Spleen (tissue), 13 donors: Measurements from ENCODE around the gene ASB17. TPM values are rescaled to one million over a fixed set of nuclear protein-coding genes. Genes with fewer than 3 reads are reported as not detected.

Experiments
- DNase-seq: peaks from one replicate; pipeline ENCODE4 v3.0.0-alpha.2; 2020
- H3K27ac ChIP-seq, 8 donors: fragments of 200-600 bp; sonication (generic) in 7 of 8; 1 replicate in 4 of 8; 2 replicates in 4 of 8; pipeline versions ENCODE4 v1.5.0 to v1.8.0; 2016 to 2021; ENCODE audit warnings: inconsistent platforms in 4 of 8, mild to moderate bottlenecking in 4 of 8, moderate library complexity in 1 of 8
- H3K27me3 ChIP-seq, 7 donors: fragments of 200-600 bp; sonication (generic) in 6 of 7; replicated peaks in 1 of 7; 1 replicate in 4 of 7; 2 replicates in 3 of 7; pipeline versions ENCODE4 v1.5.0 to v1.8.0; 2016 to 2021; ENCODE audit warnings: inconsistent platforms in 3 of 7, mild to moderate bottlenecking in 1 of 7
- H3K36me3 ChIP-seq, 6 donors: fragments of 200-600 bp; sonication (generic) in 5 of 6; 1 replicate in 4 of 6; 2 replicates in 2 of 6; pipeline versions ENCODE4 v1.5.0 to v1.8.0; 2016 to 2021; ENCODE audit warnings: inconsistent platforms in 2 of 6
- H3K4me1 ChIP-seq, 6 donors: fragments of 200-600 bp; sonication (generic) in 5 of 6; 1 replicate in 3 of 6; 2 replicates in 3 of 6; pipeline versions ENCODE4 v1.5.0 to v1.8.0; 2016 to 2021; ENCODE audit warnings: inconsistent platforms in 3 of 6
- H3K4me3 ChIP-seq, 8 donors: fragments of 200-600 bp; sonication (generic) in 7 of 8; 1 replicate in 4 of 8; 2 replicates in 4 of 8; pipeline versions ENCODE4 v1.5.0 to v1.8.0; 2016 to 2021; ENCODE audit warnings: inconsistent platforms in 4 of 8, mild to moderate bottlenecking in 4 of 8, moderate library complexity in 2 of 8
- H3K9me3 ChIP-seq, 8 donors: fragments of 200-600 bp; sonication (generic) in 7 of 8; 1 replicate in 4 of 8; 2 replicates in 4 of 8; pipeline versions ENCODE4 v1.5.0 to v1.8.0; 2016 to 2021; ENCODE audit warnings: inconsistent platforms in 4 of 8
- POLR2A ChIP-seq, 3 donors: fragments of 450-650 bp; IDR thresholded peaks; one replicate each; pipeline ENCODE4 v1.5.1; 2017; ENCODE audit warnings: antibody characterized with exemption in 3 of 3, mild to moderate bottlenecking in 1 of 3
- POLR2AphosphoS5 ChIP-seq, 3 donors: sonication (generic); formaldehyde crosslinking; IDR thresholded peaks; one replicate each; pipeline ENCODE4 v1.5.1; 2017; ENCODE audit warnings: antibody characterized with exemption in 3 of 3
- WGBS, 5 donors: extraction: QIAGEN DNeasy Blood & Tissue Kit in 3 of 5; methylation state at CpG; one replicate each; pipeline versions ENCODE4 v1.1.5 to v1.1.7; 2013 to 2018; 5-methylcytosine and 5-hydroxymethylcytosine counted together
- intact Hi-C: fragments of 100-400 bp; cut with DNase I; formaldehyde crosslinking; loops from one replicate; pipeline ENCODE4 v1.15.0; 2023; ENCODE audit warnings: low total_unique reads
- long read RNA-seq, 2 donors: transcript quantifications; one replicate each; lab custom pipeline, GENCODE V29; 2026
- polyA plus RNA-seq, 3 donors: library from polyadenylated mRNA; stranded (reverse); fragments of 200-250 nt; gene quantifications; one replicate each; pipeline ENCODE4 v1.2.1, GENCODE V29; 2013
- total RNA-seq, 7 donors: library from RNA; depleted of rRNA in 3 of 7; stranded (reverse); fragments of >200 nt in 3 of 7; fragmentation: NEBNext Ultra II Directional in 4 of 7; extraction: Animal tissue kit (Norgen Biotek cat#: 25700) in 4 of 7; gene quantifications; one replicate each; pipeline versions ENCODE4 v1.1.0 to v1.2.1, GENCODE V29; 2016 to 2021
- TF ChIP-seq, protein P1 (sequence below), 11 experiments: fragments of 200-600 bp in 7 of 11; fragments of 450-650 bp in 4 of 11; sonication (generic) in 4 of 11; IDR thresholded peaks in 8 of 11; conservative IDR thresholded peaks in 3 of 11; 1 replicate in 7 of 11; 2 replicates in 4 of 11; pipeline versions ENCODE4 v1.4.0 to v1.8.0; 2016 to 2021; ENCODE audit warnings: antibody characterized with exemption in 11 of 11, inconsistent platforms in 4 of 11, mild to moderate bottlenecking in 1 of 11
- donor health status: healthy with polysubstance abuse.
- donor health status: DM: no; HTN: no; CAD: no; lungs with moderate emphysema.
- donor health status: DM: no; HTN: no; CAD: no.
- donor health status: Bipolar disorder and iron deficiency.
- donor health status: healthy.
- donor health status: DM: no; HTN: no; CAD: no.
- donor health status: DM: yes; HTN: yes; CAD: no.

Gene ASB17, protein sequence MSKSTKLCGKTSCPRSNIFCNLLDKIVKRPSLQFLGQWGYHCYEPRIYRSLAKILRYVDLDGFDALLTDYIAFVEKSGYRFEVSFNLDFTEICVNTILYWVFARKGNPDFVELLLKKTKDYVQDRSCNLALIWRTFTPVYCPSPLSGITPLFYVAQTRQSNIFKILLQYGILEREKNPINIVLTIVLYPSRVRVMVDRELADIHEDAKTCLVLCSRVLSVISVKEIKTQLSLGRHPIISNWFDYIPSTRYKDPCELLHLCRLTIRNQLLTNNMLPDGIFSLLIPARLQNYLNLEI
- not detected for total RNA-seq
- polyA plus RNA-seq: under 1 TPM in 1 of 3 donors, not detected in 2; 0.32 TPM
- long read RNA-seq, donor 1: 0 reads
- long read RNA-seq, donor 2: 0 reads

DNA sequence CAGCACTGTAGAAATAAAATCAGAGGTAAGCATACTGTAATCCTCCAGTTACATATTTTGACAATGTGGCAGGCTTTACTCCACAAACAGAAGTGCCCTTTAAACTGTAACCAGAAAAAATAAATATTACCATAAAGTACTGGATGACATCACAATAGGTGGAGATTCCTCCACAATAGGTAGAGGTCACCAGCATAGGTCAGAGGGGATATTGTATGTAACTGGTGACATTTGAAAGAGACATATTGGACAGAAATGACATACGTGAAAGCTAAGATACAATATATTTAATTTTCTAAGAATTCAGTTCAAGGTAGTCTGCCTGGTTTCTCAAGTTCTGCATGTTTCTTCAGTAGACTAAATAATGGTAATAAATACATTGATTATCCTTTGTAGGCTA is at the start of gene ASB17:
TSS of gene ASB17 (minus strand) at position 101 of the 400 bp plus-strand sequence. CDS start 113 bp downstream, outside the sequence.
- Histone ChIP-seq H3K9me3 (no peaks in the 10 kb centered on the region), H3K4me1 (no peaks in the 10 kb centered on the region), H3K36me3 (no peaks in the 10 kb centered on the region), H3K4me3 (no peak within 1 kb of the TSS), H3K27ac (no peak within 1 kb of the TSS), H3K27me3 (no peaks in the 10 kb centered on the region)
- intact Hi-C loops: no loop called here
- no peak for DNase-seq
- no peak for TF ChIP-seq POLR2A (IDR thresholded peaks at IDR 0.05)
- TF ChIP-seq POLR2AphosphoS5 (IDR thresholded peaks at IDR 0.05): no peak
- TF ChIP-seq, protein P1, sequence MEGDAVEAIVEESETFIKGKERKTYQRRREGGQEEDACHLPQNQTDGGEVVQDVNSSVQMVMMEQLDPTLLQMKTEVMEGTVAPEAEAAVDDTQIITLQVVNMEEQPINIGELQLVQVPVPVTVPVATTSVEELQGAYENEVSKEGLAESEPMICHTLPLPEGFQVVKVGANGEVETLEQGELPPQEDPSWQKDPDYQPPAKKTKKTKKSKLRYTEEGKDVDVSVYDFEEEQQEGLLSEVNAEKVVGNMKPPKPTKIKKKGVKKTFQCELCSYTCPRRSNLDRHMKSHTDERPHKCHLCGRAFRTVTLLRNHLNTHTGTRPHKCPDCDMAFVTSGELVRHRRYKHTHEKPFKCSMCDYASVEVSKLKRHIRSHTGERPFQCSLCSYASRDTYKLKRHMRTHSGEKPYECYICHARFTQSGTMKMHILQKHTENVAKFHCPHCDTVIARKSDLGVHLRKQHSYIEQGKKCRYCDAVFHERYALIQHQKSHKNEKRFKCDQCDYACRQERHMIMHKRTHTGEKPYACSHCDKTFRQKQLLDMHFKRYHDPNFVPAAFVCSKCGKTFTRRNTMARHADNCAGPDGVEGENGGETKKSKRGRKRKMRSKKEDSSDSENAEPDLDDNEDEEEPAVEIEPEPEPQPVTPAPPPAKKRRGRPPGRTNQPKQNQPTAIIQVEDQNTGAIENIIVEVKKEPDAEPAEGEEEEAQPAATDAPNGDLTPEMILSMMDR (IDR thresholded peaks at IDR 0.05 in 8 of 11, conservative IDR thresholded peaks at IDR 0.05 in 3 of 11): no peak
- 90 to 100% (median 93%) methylated on average over 1 of the region's 1 CpG for whole genome bisulfite sequencing, 5 donors

DNA sequence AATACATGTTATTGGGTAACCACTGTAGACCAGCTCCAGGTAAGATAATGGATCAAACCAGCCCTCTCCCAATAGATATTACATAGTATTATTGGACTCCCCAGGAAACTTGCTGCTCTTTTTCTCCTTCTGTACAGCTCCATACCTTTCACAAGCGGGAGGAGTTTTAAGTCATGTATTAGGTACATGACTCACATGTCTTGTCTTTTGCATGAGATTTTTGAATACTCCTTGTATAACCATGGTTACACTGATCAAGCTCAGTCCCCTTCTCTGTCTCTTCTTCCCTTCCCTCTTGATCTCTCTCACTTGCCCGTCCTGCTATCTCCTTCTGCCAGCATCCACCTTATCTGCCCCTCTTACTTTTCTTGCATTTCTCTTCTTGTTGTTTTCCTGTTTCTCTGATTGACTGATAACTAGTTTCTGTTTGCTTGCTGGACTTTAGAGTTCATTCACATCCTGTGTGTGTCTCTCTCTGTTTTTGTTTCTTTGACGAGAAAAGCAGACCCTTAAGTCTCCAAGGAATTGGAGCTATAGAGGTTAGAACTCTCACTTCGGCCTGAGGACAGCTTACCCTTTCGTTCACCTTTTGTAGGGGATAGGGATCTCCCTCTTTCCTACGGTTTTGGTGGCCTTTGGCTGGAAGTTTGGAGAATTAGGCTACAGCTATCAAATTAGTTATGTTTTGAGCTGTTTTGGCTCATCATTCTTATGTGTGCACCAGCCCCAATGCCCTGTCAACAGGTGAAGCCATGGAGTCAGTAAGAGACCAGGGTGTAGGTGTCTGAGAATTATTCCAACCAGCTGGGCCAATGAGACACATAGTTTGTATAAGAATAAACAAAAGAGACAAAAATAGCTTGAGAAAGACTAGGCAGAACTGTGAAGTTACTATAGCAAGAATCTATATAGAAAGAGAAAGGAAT is 49.0 kb upstream of the ASB17 start:
- WGBS, 5 donors: 65 to 78% (median 72%) methylated on average over 6 of the region's 6 CpGs

DNA sequence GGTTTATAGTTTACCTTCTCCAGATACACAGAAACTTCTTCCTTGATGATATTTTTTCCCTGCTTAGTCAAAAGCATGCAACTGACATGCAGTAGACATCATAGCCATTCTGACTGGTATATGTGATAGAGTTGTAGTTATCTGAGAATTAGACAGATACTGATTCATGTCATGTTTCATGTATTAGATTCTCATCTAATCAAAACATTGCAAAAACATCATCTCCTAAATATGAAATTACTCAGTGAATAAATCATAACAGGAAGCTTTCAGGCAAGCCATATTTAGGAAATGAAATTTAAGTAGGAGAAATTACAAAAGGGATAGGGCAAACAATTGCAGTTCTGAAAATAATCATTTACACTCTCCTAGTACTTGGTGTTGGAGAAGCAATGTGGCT is 38.4 kb upstream of the ASB17 start:
- Histone ChIP-seq H3K9me3 (no peaks in the 10 kb centered on the region), H3K4me1 (no peaks in the 10 kb centered on the region), H3K27ac (no peak overlapping the region), H3K36me3 (no peaks in the 10 kb centered on the region), H3K4me3 (no peak overlapping the region), H3K27me3 (no peaks in the 10 kb centered on the region)
- no peak for DNase-seq
- intact Hi-C loops: no loop called here
- TF ChIP-seq, protein P1 (IDR thresholded peaks at IDR 0.05 in 8 of 11, conservative IDR thresholded peaks at IDR 0.05 in 3 of 11): no peak
- TF ChIP-seq POLR2A (IDR thresholded peaks at IDR 0.05) (no peak), POLR2AphosphoS5 (IDR thresholded peaks at IDR 0.05) (no peak)

More for the DNA sequence above, 49.0 kb upstream of the ASB17 start:
- H3K9me3 ChIP-seq: peaks cover 0 to 13% (median 5%) of the 10 kb centered on the region in 8 donors
- intact Hi-C loops: no loop called here
- no peak overlapping the region for H3K27ac ChIP-seq
- no peak for DNase-seq
- H3K27me3 ChIP-seq: no peaks in the 10 kb centered on the region
- TF ChIP-seq POLR2A (IDR thresholded peaks at IDR 0.05) (no peak), POLR2AphosphoS5 (IDR thresholded peaks at IDR 0.05) (no peak)
- TF ChIP-seq, protein P1 (IDR thresholded peaks at IDR 0.05 in 8 of 11, conservative IDR thresholded peaks at IDR 0.05 in 3 of 11): no peak
- H3K4me3 ChIP-seq: no peak overlapping the region
- no peaks in the 10 kb centered on the region for H3K4me1 ChIP-seq
- H3K36me3 ChIP-seq: no peaks in the 10 kb centered on the region

DNA sequence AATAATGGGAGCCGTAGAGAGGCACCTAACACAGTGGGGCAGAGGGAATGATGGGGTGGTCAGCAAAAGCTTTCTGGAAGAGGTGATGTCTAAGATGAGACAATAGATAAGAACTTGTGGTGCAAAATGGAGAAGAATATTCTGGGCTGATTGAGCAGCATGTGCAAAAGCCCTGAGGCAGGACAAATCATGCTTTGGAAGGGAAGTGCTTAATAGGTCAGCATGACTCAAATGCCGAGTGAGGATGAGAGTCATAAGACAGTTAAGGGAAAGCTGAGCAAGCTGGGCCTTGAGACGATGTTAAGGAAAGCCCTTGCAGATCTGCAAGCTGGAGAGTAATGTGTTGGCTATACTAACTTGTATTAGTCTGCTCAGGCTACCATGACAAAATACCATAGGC is 37.3 kb upstream of the ASB17 start:
- intact Hi-C loops: no loop called here
- Histone ChIP-seq H3K9me3 (no peaks in the 10 kb centered on the region), H3K4me3 (no peak overlapping the region), H3K36me3 (no peaks in the 10 kb centered on the region), H3K27me3 (no peaks in the 10 kb centered on the region), H3K27ac (no peak overlapping the region), H3K4me1 (no peaks in the 10 kb centered on the region)
- no peak for DNase-seq
- 75 to 88% (median 82%) methylated on average over 3 of the region's 3 CpGs for WGBS, 5 donors
- no peak for TF ChIP-seq POLR2A (IDR thresholded peaks at IDR 0.05)
- no peak for TF ChIP-seq POLR2AphosphoS5 (IDR thresholded peaks at IDR 0.05)
- TF ChIP-seq, protein P1 (IDR thresholded peaks at IDR 0.05 in 8 of 11, conservative IDR thresholded peaks at IDR 0.05 in 3 of 11): no peak
